Measurements from ENCODE around the gene MYO6. TPM values are rescaled to one million over a fixed set of nuclear protein-coding genes. Genes with fewer than 3 reads are reported as not detected.

MYO6 gene
- total and polyA plus RNA-seq, 8 donors = 14.6 to 80.4 (median 35.0) TPM

- intact Hi-C loops (cut with DNase I; ENCODE audit: low total_unique reads) = loop anchor here (10.0 kb wide), 1 partner anchor 421 kb away; no protein-coding TSS in a partner anchor
- no peaks in the 10 kb centered on the region for H3K9me3 ChIP-seq
- no peaks in the 10 kb centered on the region for H3K36me3 ChIP-seq
- no peak overlapping the region for H3K4me3 ChIP-seq
- DNase-seq = no peak
- no peak overlapping the region for H3K27ac ChIP-seq
- 76 to 83% (median 80%) methylated on average over 7 of the region's 7 CpGs for WGBS, 5 donors
- H3K27me3 ChIP-seq = peaks cover 0 to 9% (median 5%) of the 10 kb centered on the region in 3 donors
- peaks cover 6 to 14% (median 12%) of the 10 kb centered on the region in 4 donors for H3K4me1 ChIP-seq
- TF ChIP-seq EP300 (IDR thresholded peaks at IDR 0.05) (no peak), POLR2AphosphoS5 (IDR thresholded peaks at IDR 0.05) (no peak), CTCF (IDR thresholded peaks at IDR 0.05) (no peak), POLR2A (IDR thresholded peaks at IDR 0.05) (no peak)
Measured at GRCh38 chr6:75933387-75933975, 184.4 kb downstream of the MYO6 start.

GRCh38 chr6:75934643-75935472 lies 185.8 kb downstream of the MYO6 start:
- DNase-seq = peak in 1 of 2 donors; percentile 89
- no peak for TF ChIP-seq EP300 (IDR thresholded peaks at IDR 0.05)
- peak in 5 of 7 experiments; percentile 35 to 64 (median 53) for TF ChIP-seq CTCF (IDR thresholded peaks at IDR 0.05)
- H3K9me3 ChIP-seq = no peaks in the 10 kb centered on the region
- peak overlapping the region; percentile 29 to 44 (median 38) for H3K4me3 ChIP-seq
- H3K4me1 ChIP-seq = peaks cover 6 to 14% (median 12%) of the 10 kb centered on the region in 4 donors
- intact Hi-C loops (cut with DNase I; ENCODE audit: low total_unique reads) = loop anchor here (5.0 to 10.0 kb wide), 2 partner anchors 420 to 1522 kb away; no protein-coding TSS in a partner anchor
- no peak overlapping the region for H3K27ac ChIP-seq
- WGBS, 5 donors = 2 to 6% (median 3%) methylated on average over 28 to 32 of the region's 32 CpGs
- peaks cover 0 to 9% (median 5%) of the 10 kb centered on the region in 3 donors for H3K27me3 ChIP-seq
- H3K36me3 ChIP-seq = no peaks in the 10 kb centered on the region

GRCh38 chr6:75935473-75935793 lies 186.4 kb downstream of the MYO6 start:
- 35 to 92% (median 40%) methylated on average over 4 to 12 of the region's 12 CpGs for WGBS, 5 donors
- no peak for TF ChIP-seq CTCF (IDR thresholded peaks at IDR 0.05)
- TF ChIP-seq POLR2AphosphoS5 (IDR thresholded peaks at IDR 0.05) = no peak
- no peak for TF ChIP-seq POLR2A (IDR thresholded peaks at IDR 0.05)
- TF ChIP-seq EP300 (IDR thresholded peaks at IDR 0.05) = no peak
- H3K27ac ChIP-seq = no peak overlapping the region
- peaks cover 0 to 9% (median 5%) of the 10 kb centered on the region in 3 donors for H3K27me3 ChIP-seq
- DNase-seq = no peak
- peak overlapping the region; percentile 29 to 44 (median 38) for H3K4me3 ChIP-seq
- no peaks in the 10 kb centered on the region for H3K9me3 ChIP-seq
- intact Hi-C loops (cut with DNase I; ENCODE audit: low total_unique reads) = loop anchor here (5.0 to 10.0 kb wide), 2 partner anchors 419 to 1522 kb away; no protein-coding TSS in a partner anchor
- H3K4me1 ChIP-seq = peaks cover 6 to 14% (median 12%) of the 10 kb centered on the region in 4 donors
- H3K36me3 ChIP-seq = no peaks in the 10 kb centered on the region

GRCh38 chr6:75936682-75937081 lies 187.6 kb downstream of the MYO6 start:
- intact Hi-C loops (cut with DNase I; ENCODE audit: low total_unique reads) = loop anchor here (5.0 to 10.0 kb wide), 2 partner anchors 418 to 1521 kb away; no protein-coding TSS in a partner anchor
- TF ChIP-seq POLR2AphosphoS5 (IDR thresholded peaks at IDR 0.05) (no peak), EP300 (IDR thresholded peaks at IDR 0.05) (no peak), POLR2A (IDR thresholded peaks at IDR 0.05) (no peak), CTCF (IDR thresholded peaks at IDR 0.05) (no peak)

More at GRCh38 chr6:75936682-75937081, 187.6 kb downstream of the MYO6 start:
- Histone ChIP-seq H3K9me3 (no peaks in the 10 kb centered on the region), H3K27me3 (peaks cover 0 to 9% (median 5%) of the 10 kb centered on the region in 3 donors), H3K4me3 (no peak overlapping the region), H3K4me1 (peaks cover 6 to 14% (median 12%) of the 10 kb centered on the region in 4 donors), H3K36me3 (no peaks in the 10 kb centered on the region), H3K27ac (no peak overlapping the region)
- DNase-seq = no peak
- 79 to 87% (median 81%) methylated on average over 3 of the region's 3 CpGs for WGBS, 5 donors

Measured in stomach (tissue), 9 donors.